GM18861 (cell line): Measurements from ENCODE around the gene GUCY1A2.
"Not testable (repeated sequence)": the region's sequence is repeated elsewhere in the genome, so short reads cannot be mapped to it uniquely, and the experiment has no call there.

Experiments
- ATAC-seq: cut with Tn5 transposase; IDR thresholded peaks from one replicate; pipeline ENCODE4 v1.9.1; 2021; ENCODE audit not compliant: unreplicated experiment

The GUCY1A2 gene

DNA sequence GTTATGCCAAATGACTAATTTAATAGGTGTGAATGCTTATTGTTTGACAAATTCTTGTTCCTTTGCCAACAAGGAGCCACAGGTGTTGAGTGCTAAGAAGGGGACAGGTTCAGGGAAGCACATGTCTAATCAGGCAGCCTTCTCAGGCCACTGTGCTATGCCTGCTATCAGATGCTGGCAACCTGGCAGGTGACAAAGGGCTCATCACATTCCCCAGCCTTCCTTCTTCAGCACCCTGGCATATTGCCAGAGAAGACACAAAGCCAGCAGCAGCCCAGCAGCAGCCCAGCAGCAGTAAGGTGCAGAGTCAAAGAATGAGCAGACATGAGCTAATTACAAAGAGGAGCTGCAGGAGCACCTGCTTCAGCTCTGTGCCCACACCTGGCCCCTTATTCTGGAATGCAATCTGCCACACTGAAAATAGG is 68.2 kb downstream of the GUCY1A2 start:
- no peak for ATAC-seq

DNA sequence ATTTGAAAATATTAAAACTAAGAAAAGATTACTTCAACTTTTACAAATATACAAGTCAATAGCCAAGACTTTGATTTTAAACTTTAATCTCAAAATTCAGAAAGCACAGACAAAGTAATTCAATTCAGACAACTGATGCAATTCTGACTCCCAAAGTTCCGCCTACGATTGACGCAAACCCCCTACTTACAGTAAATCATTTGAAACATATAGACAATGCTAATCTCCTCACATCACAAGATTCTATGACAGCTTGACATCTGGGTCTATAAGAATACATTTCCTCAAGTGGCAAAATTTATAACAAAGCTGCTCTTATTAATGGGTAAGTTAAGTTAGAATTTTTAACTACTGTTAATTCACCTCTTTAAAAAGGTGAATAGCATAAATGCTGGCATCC is 75.2 kb downstream of the GUCY1A2 start:
- no peak for ATAC-seq

DNA sequence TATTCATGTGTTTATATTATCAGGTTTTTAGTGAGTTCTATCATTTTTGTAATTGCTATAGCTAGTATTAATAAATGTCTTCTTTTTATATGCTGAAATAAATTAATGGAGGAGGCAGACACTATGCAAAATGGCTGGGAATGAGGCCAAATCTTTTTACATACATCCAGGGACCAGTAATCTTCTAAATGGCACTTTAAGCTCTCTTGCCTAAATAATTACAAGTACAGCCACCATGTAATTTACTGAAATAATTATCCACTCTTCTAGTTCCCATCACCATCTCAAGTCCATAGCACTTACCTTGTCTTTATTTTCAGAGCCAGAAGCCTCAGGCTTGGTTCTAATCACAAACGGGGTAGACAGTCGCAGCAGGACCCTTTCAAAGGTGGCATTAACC is 79.1 kb downstream of the GUCY1A2 start:
- ATAC-seq: no peak

DNA sequence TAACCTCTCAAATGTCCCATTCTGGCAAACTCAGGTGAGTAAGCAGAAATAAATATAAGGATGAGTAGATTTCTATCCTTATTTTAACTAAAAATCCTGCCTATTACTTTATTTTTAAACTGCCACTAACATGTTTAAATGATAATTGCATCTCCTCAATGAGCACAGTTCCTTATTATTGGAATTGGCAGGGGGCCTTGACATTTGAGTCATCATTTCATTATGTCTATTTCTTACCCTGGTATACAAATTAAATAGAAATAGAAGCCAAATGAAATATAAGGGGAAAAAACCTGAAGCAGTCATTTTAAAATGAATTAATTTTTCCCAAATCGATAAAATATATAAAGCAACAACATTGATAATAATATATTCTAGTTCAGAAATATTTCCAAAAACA is 81.2 kb downstream of the GUCY1A2 start:
- no peak for ATAC-seq

DNA sequence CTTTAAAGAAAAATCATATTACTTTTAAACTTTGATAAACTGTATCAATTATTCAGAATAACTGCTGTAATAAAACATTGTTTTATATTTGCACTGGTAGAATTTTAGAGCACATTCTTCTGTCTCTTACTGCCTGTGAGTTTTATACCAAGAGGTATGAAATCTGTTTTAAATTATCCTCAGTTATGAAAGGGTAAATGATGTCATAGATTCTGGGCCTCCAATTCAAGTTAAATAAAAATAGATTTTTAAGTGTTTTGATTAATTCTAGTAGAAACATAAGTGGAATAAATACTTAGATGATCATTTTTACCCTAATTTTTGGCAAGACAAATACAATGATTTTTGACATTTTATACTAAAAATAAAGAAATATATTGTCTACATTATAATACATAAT is 93.0 kb downstream of the GUCY1A2 start:
- no peak for ATAC-seq

DNA sequence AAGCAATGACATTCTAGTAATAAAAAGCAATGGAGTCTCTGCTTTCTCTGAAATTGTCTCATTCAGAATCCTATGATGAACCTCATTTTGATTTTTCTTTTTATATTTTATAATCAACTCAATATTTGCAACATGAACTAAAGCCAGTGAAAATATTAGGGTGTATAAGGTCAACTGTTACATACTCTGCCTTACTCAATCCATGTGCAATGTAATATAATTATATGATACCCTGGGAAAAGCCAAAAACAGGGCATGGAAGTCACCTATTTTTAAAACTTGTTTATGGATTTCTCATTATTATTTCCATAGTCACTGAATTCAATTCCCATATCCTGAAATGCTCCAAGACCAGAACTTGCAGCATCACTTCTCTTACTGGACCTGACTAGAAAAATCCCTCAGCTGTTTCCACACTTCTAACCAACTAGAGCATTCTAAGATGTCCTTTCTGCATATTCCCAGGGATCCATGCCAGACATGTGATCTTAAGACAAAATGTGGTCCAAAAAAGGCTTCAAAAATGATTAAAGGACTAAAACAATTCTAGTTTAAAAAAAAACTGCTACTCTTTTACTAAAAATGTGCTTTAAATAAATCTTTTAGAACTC is 97.3 kb downstream of the GUCY1A2 start:
- no peak for ATAC-seq

DNA sequence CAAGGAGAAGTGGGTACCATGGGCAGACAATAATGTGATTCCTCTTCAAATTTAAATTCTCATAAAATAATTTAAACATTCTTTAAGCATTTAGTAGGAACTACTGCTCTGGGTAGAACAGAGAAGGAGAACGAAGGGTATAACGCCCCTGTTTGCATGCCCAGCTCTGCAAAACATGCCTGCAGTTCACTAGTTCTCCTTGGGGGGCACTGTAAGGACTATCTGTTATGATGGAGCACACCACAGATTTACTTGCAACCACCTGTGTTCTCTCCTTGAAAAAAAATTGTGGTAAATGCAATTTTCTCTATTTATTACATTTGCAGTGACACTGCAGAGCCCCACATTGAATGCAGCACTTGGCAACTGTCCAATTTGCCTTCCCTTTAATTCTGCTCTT is 100.3 kb downstream of the GUCY1A2 start:
- ATAC-seq: peak; percentile 72

DNA sequence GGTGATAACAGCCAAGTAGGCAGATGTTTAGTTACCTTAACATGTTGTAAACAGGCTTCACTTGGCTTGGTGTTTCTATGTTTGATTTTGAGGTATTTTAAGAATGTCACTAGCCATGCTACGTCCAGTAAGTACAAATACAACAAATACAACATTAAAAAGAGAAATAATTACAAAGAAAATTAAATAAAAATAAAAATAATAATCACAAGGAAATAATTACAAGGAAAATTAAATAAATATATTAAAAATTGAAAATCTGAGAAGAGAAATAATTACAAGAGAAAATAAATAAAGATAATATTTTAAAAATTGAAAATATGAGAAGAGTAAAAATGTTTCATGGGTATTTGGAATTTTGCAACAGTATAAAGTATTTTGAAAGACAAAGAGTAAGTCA is 103.9 kb downstream of the GUCY1A2 start:
- ATAC-seq: no peak

DNA sequence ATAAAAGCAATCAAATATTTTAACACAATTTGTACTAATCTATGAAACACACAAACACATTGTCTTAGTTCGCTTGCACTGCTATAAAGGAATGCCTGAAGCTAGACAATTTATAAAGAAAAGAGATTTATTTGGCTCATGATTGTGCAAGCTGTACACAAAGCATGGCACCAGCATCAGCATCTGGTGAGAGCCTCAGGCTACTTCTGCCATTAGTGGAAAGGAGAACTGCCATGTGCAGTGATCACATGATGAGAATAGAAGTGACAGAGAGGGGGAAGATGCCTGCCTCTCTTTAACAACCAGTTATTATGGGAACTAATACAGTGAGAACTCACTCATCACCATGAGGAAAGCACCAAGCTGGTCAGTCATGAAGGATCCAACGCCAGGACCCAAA is 105.1 kb downstream of the GUCY1A2 start:
- no peak for ATAC-seq

DNA sequence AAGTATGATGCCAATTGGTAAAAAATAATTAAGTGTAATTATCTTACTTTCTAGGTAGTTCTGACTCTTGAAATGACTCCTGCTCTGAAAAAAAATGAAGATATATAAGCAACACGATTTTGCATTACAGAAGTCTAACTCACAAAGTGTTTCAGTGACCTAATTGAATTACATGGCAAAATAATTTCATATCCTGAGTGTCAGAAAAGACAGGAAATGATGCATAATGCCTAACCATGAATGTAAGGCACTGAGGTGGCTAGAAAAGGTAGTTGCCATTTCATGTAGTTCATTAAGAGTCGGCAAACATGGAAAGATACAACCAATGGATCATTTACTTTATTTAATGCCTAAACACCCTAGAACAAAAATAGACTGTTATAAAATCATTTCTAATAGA is 113.5 kb downstream of the GUCY1A2 start:
- ATAC-seq: no peak

DNA sequence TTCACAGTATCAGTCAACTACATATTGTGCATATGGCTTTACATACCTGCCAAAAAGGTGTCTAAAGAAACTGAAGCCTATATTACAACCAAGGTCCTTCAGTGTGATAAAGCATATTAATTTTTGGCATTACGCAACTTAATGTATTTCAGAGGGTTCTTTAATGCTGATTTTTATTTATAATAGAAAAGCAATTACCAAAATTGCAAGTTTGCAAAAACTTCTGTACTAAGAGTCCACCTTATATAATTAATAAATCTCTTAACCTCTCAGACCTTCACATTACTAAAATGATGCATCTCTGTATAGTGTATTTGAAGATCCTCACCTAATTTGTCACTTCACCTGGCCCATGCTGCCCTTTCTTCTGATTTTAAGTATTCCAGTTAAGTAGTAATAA is 128.6 kb downstream of the GUCY1A2 start:
- ATAC-seq: no peak

DNA sequence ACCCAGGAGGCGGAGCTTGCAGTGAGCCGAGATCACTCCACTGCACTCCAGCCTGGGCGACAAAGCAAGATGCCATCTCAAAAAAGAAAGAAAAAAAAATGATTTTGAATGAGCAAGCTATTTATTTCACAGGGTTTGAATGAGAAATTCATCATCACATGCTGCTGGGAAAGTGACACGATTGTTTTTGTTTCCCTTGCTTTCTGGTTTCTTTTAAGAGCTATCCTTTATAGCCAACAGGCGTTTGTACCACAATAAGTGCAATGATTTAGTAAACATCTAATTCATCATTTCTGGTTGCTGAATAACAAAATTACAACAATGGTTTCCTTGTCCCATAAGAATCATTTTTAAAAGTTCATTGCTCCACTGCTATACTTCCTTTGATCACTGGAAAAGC is 129.9 kb downstream of the GUCY1A2 start:
- ATAC-seq: no peak

DNA sequence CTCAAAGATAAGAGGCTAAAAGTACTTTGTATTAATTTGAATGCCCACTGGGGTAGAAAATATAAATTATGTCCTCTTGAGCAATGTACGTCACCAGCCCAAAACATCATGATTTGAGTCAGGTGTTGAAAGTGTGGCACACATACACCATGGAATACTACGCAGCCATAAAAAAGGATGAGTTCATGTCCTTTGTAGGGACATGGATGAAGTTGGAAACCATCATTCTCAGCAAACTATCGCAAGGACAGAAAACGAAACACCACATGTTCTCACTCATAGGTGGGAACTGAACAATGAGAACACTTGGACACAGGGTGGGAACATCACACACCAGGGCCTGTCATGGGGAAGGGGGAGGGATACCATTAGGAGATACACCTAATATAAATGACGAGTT is 134.6 kb downstream of the GUCY1A2 start:
- ATAC-seq: not testable (repeated sequence)

DNA sequence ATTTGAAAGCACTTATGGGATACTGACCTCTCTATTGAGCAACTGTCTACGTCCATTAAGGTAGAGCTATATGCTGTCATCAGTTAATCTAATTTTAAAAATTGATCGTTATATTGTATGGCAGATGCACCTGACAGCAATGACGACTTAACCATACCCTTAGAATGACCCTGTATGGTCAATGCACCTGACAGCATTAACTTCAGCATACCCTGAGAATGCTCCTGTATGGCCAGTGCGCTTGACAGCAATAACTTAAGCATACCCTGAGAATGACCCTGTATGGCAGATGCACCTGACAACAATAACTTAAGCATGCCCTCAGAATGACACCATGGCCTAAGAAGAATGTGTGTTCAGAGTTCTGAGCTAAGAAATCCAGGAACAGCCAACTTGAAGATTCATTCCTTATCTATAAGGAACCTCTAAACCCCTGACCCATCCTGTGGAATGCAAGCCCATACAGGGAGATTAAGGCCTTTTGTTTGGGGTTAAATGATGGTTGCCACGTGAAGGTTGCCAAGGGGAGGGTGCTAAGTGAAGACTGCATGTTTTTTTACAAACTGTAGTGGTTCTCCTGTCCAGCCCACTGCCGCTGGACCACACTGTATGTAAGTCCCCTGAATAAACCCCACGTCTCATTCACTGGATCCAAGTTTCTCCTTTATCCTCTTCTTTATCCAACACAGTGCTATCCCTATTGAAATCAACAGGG is 138.3 kb downstream of the GUCY1A2 start:
- ATAC-seq: no peak

DNA sequence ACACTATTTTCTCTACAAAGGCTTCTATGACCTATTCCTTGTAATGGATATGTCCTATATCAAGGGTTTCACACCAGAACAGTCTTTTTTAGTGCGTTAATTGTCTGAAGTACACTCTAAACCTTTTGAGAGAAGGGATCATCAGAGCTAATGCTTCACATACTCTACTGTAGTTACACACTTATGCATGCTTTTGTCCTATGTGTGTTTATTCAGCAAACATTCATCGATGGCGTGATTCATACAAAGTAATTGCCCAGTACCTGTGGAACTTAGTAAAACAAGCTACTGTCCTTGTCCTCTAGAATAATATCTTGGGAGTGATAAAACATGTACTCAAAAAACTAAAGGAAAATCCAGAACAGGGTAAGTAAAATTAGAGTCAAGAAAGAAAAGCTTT is 139.2 kb downstream of the GUCY1A2 start:
- no peak for ATAC-seq

DNA sequence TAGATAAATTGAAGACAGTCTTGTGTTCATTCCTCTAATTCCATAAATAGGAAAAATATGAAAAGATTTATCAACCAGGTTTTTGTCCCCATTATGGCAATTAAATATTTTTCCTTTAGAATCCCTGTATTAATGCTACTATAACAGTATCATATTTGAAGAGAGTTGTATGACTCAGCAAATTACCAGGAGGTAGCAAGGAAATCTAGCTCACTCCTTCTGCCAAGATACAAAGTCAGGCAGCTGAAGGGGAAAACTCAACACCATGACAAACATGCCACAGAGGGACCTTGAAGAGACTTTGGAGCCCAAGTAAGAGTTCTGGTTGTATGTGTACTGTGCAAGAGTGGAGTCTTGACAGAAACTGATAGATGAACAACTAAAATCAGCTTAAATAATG is 143.3 kb downstream of the GUCY1A2 start:
- ATAC-seq: no peak

DNA sequence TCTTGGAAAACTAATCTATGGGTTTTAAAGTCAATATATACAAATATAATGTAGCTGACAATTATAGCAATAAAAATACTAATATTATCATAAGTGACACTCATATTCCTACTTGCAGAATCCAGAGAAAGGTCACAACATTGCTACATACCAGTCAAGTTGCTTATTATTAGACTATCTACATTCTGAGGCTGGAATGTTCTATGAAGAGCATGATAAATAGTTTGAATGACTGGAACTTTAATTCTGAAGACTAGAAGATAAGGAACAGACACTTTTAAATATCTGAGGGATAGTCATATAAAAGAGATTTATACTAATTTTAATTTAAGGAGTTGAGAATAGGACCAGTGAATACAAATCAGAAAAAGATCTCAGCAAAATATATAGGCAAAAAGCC is 146.0 kb downstream of the GUCY1A2 start:
- ATAC-seq: no peak

DNA sequence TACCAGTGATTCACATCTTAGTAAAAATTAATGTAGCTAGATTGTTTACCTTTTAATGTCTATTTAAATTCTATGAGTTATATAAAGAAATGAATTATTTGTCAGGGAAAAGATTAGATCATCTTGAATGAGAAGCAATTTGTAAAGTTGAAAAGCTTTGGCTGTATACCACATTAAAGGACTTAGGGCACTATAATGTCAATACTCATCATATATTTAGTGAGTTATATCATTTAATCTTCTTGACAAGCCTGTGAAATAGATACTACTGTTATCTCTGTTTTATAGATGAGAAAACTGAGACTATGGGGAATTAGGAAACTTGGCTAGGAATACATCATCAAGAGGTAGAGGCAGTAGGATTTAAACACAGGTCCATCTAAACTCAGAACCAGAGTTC is 160.1 kb downstream of the GUCY1A2 start:
- no peak for ATAC-seq

DNA sequence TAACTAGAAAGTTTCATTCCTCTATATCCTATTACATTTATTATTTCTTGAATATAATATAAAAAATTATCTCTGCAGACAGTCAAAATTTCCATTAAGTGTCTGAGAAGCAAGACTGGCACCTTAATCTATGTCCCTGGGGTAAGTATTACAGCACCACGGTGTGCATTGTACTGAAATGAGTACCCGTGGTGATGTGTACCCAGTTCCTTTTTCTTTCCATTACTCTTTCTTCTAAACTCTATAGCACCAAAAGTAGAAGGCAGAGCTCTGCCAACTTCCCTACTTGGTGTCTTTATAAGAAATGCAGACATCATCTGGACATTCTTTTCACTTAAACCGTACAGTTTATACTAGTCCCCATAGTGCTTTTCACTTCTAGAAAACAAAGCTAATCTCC is 161.7 kb downstream of the GUCY1A2 start:
- ATAC-seq: no peak

DNA sequence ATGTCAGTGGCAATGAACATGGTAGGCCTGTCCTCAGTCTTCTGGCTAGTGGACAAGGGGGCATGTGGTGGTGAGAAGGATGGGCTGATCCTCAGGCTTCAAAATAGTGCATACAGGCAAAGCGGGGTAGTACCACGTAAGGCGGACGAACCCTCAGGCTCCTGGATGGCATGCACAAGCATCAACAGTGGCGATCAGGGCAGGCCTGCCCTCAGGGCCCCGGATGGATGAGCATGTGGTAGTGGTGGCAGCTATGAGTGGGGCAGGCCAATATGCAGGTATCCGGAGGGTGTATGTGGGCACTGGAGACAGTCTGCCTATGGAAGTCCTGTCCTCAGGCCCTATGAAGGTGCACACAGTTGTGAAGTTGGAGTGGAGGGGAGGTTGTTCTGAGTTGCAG is 163.8 kb downstream of the GUCY1A2 start:
- no peak for ATAC-seq

DNA sequence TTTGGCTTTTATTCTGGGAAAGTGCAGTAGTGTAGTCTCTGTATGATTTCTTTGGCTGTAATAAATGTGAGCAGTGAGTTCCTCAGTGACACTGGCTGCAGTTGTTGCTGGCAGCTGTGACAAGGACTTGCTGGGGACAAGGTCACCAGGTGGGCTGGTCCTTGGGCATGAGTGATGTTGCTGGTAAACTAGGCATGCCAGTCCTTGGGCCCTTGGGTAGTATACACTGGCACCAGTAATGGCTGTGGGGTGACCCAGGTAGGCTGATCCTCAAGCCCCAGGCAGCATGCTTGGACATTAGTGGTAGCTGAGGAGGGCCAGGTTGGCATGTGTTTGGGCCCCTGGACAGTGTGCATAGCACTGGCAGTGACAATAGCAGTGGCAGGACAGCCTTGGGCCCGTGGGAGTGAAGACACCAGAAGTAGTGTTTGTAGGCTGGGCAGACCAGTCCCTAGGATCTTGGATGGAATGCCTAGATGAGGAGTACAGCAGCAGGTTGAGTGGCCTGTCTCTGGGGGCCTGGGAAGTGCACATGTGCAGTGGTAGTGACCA is 164.3 kb downstream of the GUCY1A2 start:
- ATAC-seq: no peak

DNA sequence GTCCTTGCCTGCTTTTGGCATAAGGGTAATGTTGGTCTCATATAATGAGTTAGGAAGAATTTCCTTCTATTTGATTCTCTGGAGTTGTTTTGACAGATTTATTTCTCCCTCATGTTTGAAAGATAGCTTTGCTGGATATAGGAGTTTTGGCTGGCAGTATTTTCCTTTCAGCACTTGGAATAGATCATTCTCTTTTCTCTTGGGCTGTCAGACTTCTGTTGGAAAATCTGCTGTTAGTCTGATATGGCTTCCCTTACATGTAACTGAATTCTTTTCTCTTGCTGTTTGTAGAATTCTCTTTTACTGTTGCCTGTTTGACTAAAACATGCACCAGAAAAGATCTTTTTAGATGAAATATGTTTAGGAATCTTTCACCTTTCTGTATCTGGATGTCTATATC is 165.5 kb downstream of the GUCY1A2 start:
- no peak for ATAC-seq

DNA sequence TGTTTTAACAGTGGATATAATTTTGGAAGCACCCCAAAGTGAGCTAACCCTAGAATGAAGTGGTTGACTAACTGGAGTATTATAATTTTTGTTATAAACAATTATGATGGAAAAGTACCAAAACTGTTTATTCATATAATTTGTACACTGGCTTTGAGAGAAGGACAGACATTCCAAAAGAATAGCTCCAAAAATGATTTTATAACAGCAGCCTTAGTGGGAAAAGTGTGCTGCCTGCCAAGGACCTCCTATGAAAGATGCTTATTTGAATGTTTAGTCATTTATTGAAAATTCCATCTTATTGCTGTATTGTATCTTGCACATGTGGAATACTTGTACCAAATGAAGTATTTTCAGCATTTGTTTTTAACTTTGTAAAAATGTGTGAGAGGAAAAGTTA is 169.8 kb downstream of the GUCY1A2 start:
- no peak for ATAC-seq
